GM23338 (cell line): ENCODE measurements around the gene UGT2B15. TPM values are rescaled to one million over a fixed set of nuclear protein-coding genes. Genes with fewer than 3 reads are reported as not detected.
A peak's percentile ranks its signal among the peaks of the same experiment; 100 is the strongest.
"Not testable (repeated sequence)": the region's sequence is repeated elsewhere in the genome, so short reads cannot be mapped to it uniquely, and the experiment has no call there.

ENCODE experiments used
- ATAC-seq: fragments of 200-7000 bp; cut with Tn5 transposase; 3 replicates; pipeline ENCODE4 v1.9.1; 2020
- DNase-seq: peaks from one replicate; pipeline ENCODE4 v3.0.0-alpha.2; 2015; ENCODE audit warnings: low spot score
- H2AFZ ChIP-seq: fragments of 200-600 bp; sonication (generic); 2 replicates; pipeline ENCODE4 v1.8.0; 2016; ENCODE audit warnings: antibody characterized with exemption, mild to moderate bottlenecking, moderate library complexity
- H3F3A ChIP-seq: fragments of 200-600 bp; sonication (generic); replicated peaks from 2 replicates; pipeline ENCODE4 v1.8.0; 2017; ENCODE audit warnings: antibody characterized with exemption, mixed run types, low read depth
- H3K27ac ChIP-seq: fragments of 200-600 bp; sonication (generic); 2 replicates; pipeline ENCODE4 v1.6.1; 2016; ENCODE audit warnings: low read depth
- H3K27me3 ChIP-seq: fragments of 200-600 bp; sonication (generic); 2 replicates; pipeline ENCODE4 v1.8.0; 2016; ENCODE audit warnings: mild to moderate bottlenecking, mixed run types, moderate library complexity; ENCODE audit not compliant: insufficient read depth
- H3K36me3 ChIP-seq: fragments of 200-600 bp; sonication (generic); 2 replicates; pipeline ENCODE4 v1.8.0; 2016; ENCODE audit warnings: mild to moderate bottlenecking; ENCODE audit not compliant: insufficient read depth
- H3K4me1 ChIP-seq: fragments of 200-600 bp; sonication (generic); 2 replicates; pipeline ENCODE4 v1.8.0; 2016; ENCODE audit warnings: mild to moderate bottlenecking, moderate library complexity; ENCODE audit not compliant: insufficient read depth
- H3K4me2 ChIP-seq: fragments of 200-600 bp; sonication (generic); 2 replicates; pipeline ENCODE4 v1.7.1; 2017; ENCODE audit warnings: mixed run types
- H3K4me3 ChIP-seq: fragments of 200-600 bp; sonication (generic); 2 replicates; pipeline ENCODE4 v1.6.1; 2016; ENCODE audit warnings: mixed run types
- H3K79me2 ChIP-seq: fragments of 200-600 bp; sonication (generic); replicated peaks from 2 replicates; pipeline ENCODE4 v1.8.0; 2017; ENCODE audit warnings: mild to moderate bottlenecking; ENCODE audit not compliant: insufficient read depth
- H3K9me2 ChIP-seq: fragments of 200-600 bp; sonication (generic); 2 replicates; pipeline ENCODE4 v1.8.0; 2017; ENCODE audit not compliant: insufficient read depth
- H4K20me1 ChIP-seq: fragments of 200-600 bp; sonication (generic); replicated peaks from 2 replicates; pipeline ENCODE4 v1.8.0; 2017; ENCODE audit warnings: mild to moderate bottlenecking; ENCODE audit not compliant: insufficient read depth
- H3K27ac Mint-ChIP-seq: 2 replicates; pipeline ENCODE4 v1.8.0; 2020; ENCODE audit warnings: inconsistent platforms, mild to moderate bottlenecking, moderate library complexity, mixed read lengths
- H3K27me3 Mint-ChIP-seq: 3 replicates; pipeline ENCODE4 v1.8.0; 2022; ENCODE audit warnings: low read depth, mild to moderate bottlenecking, moderate library complexity, mixed read lengths, inconsistent platforms; ENCODE audit not compliant: insufficient read depth, poor library complexity
- H3K36me3 Mint-ChIP-seq: 3 replicates; pipeline ENCODE4 v1.8.0; 2021; ENCODE audit warnings: low read depth, mild to moderate bottlenecking, inconsistent platforms, moderate library complexity, mixed read lengths
- H3K4me1 Mint-ChIP-seq: 3 replicates; pipeline ENCODE4 v1.8.0; 2020; ENCODE audit warnings: mild to moderate bottlenecking, inconsistent platforms, mixed read lengths
- H3K4me3 Mint-ChIP-seq: 3 replicates; pipeline ENCODE4 v1.8.0; 2021; ENCODE audit warnings: moderate library complexity, mild to moderate bottlenecking, inconsistent platforms, mixed read lengths
- H3K9me3 Mint-ChIP-seq: 3 replicates; pipeline ENCODE4 v1.8.0; 2020; ENCODE audit warnings: moderate library complexity, mild to moderate bottlenecking, inconsistent platforms, mixed read lengths
- polyA plus RNA-seq: library from polyadenylated mRNA; unstranded; fragments of >200 nt; fragmentation: Nextera tagmentation; extraction: Ambion mirVana; gene quantifications from 2 replicates; pipeline ENCODE4 v1.2.1, GENCODE V29; 2016
- total RNA-seq: library from RNA; depleted of rRNA; stranded (reverse); fragments of >200 nt; shearing (Covaris generic); gene quantifications from 2 replicates; pipeline ENCODE4 v1.2.3, GENCODE V29; 2014
- TF ChIP-seq, protein P1 (sequence below), 2 experiments: fragments of 200-600 bp in 1 of 2; sonication (generic) in 1 of 2; conservative IDR thresholded peaks; 2 replicates each; pipeline versions ENCODE4 v1.5.1 to v1.6.1; 2016 to 2017; ENCODE audit warnings: antibody characterized with exemption in 2 of 2, low read depth in 2 of 2, mild to moderate bottlenecking in 2 of 2, moderate library complexity in 1 of 2

The UGT2B15 gene
- total and polyA plus RNA-seq, 2 experiments from 2014 or later = not detected

DNA sequence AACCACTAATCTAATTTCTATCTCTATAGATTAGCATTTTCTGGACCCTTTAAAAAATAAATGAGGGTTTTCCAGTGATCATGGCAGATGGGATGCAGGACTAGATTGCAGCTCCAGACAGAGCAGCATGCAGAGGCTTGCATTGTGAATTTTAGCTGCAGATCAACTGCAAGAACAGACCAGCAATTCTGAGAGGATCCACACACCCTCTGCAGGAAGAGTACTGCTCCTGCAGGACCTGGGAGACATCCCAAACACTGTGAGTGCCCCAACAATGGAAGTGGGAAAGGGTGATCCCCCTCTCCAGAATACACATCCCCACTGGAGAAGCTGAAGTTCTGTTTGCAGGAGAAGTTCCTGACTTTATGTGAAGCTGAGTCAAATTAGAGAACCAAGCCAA lies 765 bp upstream of the UGT2B15 start:
- not testable (repeated sequence) for H3K4me3 Mint-ChIP-seq, H3K27me3 ChIP-seq, H3K36me3 Mint-ChIP-seq, H3K4me2 ChIP-seq, H3K9me2 ChIP-seq, H3K4me1 Mint-ChIP-seq, H3K79me2 ChIP-seq, H3K4me3 ChIP-seq, H3K9me3 Mint-ChIP-seq, H3K27ac Mint-ChIP-seq, H3K4me1 ChIP-seq, H3K27me3 Mint-ChIP-seq, H3K36me3 ChIP-seq, H3K27ac ChIP-seq, H3F3A ChIP-seq, H4K20me1 ChIP-seq, H2AFZ ChIP-seq, DNase-seq
- TF ChIP-seq, protein P1, sequence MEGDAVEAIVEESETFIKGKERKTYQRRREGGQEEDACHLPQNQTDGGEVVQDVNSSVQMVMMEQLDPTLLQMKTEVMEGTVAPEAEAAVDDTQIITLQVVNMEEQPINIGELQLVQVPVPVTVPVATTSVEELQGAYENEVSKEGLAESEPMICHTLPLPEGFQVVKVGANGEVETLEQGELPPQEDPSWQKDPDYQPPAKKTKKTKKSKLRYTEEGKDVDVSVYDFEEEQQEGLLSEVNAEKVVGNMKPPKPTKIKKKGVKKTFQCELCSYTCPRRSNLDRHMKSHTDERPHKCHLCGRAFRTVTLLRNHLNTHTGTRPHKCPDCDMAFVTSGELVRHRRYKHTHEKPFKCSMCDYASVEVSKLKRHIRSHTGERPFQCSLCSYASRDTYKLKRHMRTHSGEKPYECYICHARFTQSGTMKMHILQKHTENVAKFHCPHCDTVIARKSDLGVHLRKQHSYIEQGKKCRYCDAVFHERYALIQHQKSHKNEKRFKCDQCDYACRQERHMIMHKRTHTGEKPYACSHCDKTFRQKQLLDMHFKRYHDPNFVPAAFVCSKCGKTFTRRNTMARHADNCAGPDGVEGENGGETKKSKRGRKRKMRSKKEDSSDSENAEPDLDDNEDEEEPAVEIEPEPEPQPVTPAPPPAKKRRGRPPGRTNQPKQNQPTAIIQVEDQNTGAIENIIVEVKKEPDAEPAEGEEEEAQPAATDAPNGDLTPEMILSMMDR (conservative IDR thresholded peaks at IDR 0.05; ENCODE audit: low read depth in 2 of 2) = peak in 1 of 2 experiments; percentile 31; a peak in 1 of 4 replicates
- peak; percentile 62 for ATAC-seq

- not testable (repeated sequence) for H3K27ac Mint-ChIP-seq, ATAC-seq
Measured at GRCh38 chr4:68668537-68669163, 1.8 kb downstream of the UGT2B15 start.

GRCh38 chr4:68667551-68667950 lies 2.9 kb downstream of the UGT2B15 start:
- ATAC-seq, H3K4me1 Mint-ChIP-seq, H3F3A ChIP-seq, H3K4me2 ChIP-seq, H3K27me3 ChIP-seq, H3K4me1 ChIP-seq, H3K36me3 ChIP-seq, H3K9me2 ChIP-seq, H3K4me3 Mint-ChIP-seq, DNase-seq, H3K9me3 Mint-ChIP-seq, H3K27ac ChIP-seq, H4K20me1 ChIP-seq, H3K36me3 Mint-ChIP-seq, H3K27me3 Mint-ChIP-seq, H3K4me3 ChIP-seq, H2AFZ ChIP-seq, H3K27ac Mint-ChIP-seq, H3K79me2 ChIP-seq: not testable (repeated sequence)

More at GRCh38 chr4:68668537-68669163, 1.8 kb downstream of the UGT2B15 start:
- H3K4me2 ChIP-seq, H3K27me3 ChIP-seq, H3K27ac ChIP-seq, H3K36me3 ChIP-seq, H3K4me3 ChIP-seq, H3F3A ChIP-seq, H3K9me3 Mint-ChIP-seq, H3K36me3 Mint-ChIP-seq, H2AFZ ChIP-seq, H3K27me3 Mint-ChIP-seq, H3K9me2 ChIP-seq, DNase-seq, H3K4me3 Mint-ChIP-seq, H4K20me1 ChIP-seq, H3K4me1 ChIP-seq, H3K4me1 Mint-ChIP-seq, H3K79me2 ChIP-seq: not testable (repeated sequence)

DNA sequence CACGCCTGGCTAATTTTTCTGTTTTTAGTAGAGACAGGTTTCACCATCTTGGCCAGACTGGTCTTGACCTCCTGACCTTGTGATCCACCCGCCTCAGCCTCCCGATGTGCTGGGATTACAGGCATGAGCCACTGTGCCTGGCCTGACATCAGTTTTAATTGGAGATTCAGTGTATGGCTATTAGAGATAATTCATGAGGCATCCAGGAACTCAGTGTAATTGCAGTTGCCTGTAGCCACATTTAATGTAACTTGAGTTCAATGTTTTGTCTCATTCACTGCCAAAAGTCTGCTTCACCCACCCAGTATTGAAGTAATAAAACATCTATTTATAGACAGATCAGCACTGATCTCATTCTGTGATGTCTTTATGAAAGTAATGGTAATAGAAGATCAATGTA lies 5.7 kb downstream of the UGT2B15 start:
- not testable (repeated sequence) for H3K9me2 ChIP-seq, DNase-seq, H3K27me3 Mint-ChIP-seq, H3K27me3 ChIP-seq, H3K4me2 ChIP-seq, H3F3A ChIP-seq, H3K27ac ChIP-seq, H3K27ac Mint-ChIP-seq, H3K36me3 Mint-ChIP-seq, H3K9me3 Mint-ChIP-seq, H2AFZ ChIP-seq, ATAC-seq, H3K4me3 ChIP-seq, H4K20me1 ChIP-seq, H3K4me3 Mint-ChIP-seq, H3K79me2 ChIP-seq, H3K36me3 ChIP-seq
- H3K4me1 Mint-ChIP-seq = peaks cover 21% of the 10 kb centered on the region; the same call in 2 of the 3 replicates
- H3K4me1 ChIP-seq = peaks cover 11% of the 10 kb centered on the region

GRCh38 chr4:68662836-68663574 lies 7.4 kb downstream of the UGT2B15 start:
- H3K27ac ChIP-seq, H3K9me2 ChIP-seq, H3K9me3 Mint-ChIP-seq, H4K20me1 ChIP-seq, H3K4me2 ChIP-seq, H3F3A ChIP-seq, H3K79me2 ChIP-seq, H3K27me3 Mint-ChIP-seq, H2AFZ ChIP-seq, DNase-seq, H3K4me3 ChIP-seq, ATAC-seq, H3K36me3 ChIP-seq, H3K27me3 ChIP-seq, H3K4me3 Mint-ChIP-seq: not testable (repeated sequence)
- H3K36me3 Mint-ChIP-seq = peaks cover 13% of the 10 kb centered on the region; the same call in 2 of the 3 replicates
- H3K27ac Mint-ChIP-seq = peak overlapping the region; percentile 60
- peaks cover 17% of the 10 kb centered on the region for H3K4me1 ChIP-seq
- H3K4me1 Mint-ChIP-seq = peaks cover 21% of the 10 kb centered on the region; the same call in 2 of the 3 replicates
